NCI-H226 (cell line): Measurements from ENCODE around the gene KCNJ5.
"Not testable (repeated sequence)": the region's sequence is repeated elsewhere in the genome, so short reads cannot be mapped to it uniquely, and the experiment has no call there.

Experiments
- DNase-seq: peaks from one replicate; pipeline ENCODE4 v3.0.0-alpha.2; 2015

The KCNJ5 gene

GRCh38 chr11:128915149-128915521, 24.0 kb downstream of the KCNJ5 start:
- DNase-seq = no peak

- no peak for DNase-seq
Observed at GRCh38 chr11:128916037-128916572, 24.9 kb downstream of the KCNJ5 start.

GRCh38 chr11:128916681-128917080, 25.5 kb downstream of the KCNJ5 start:
- DNase-seq = no peak

GRCh38 chr11:128917144-128917724, 26.1 kb downstream of the KCNJ5 start:
- DNase-seq = no peak

GRCh38 chr11:128919216-128919615, 28.1 kb downstream of the KCNJ5 start:
- DNase-seq = no peak

- DNase-seq = not testable (repeated sequence)
Observed at GRCh38 chr11:128919635-128920034, 28.5 kb downstream of the KCNJ5 start.

- DNase-seq = no peak
Observed at GRCh38 chr11:128920666-128921065, 29.5 kb downstream of the KCNJ5 start.

- DNase-seq = no peak
Observed at GRCh38 chr11:128921793-128922192, 30.6 kb downstream of the KCNJ5 start.

GRCh38 chr11:128924104-128924503, 32.9 kb downstream of the KCNJ5 start:
- no peak for DNase-seq

GRCh38 chr11:128924510-128925249, 33.5 kb downstream of the KCNJ5 start:
- DNase-seq = no peak

- no peak for DNase-seq
Observed at GRCh38 chr11:128925250-128925600, 34.1 kb downstream of the KCNJ5 start.

- no peak for DNase-seq
Observed at GRCh38 chr11:128926000-128926399, 34.8 kb downstream of the KCNJ5 start.

GRCh38 chr11:128926437-128927107, 35.4 kb downstream of the KCNJ5 start:
- no peak for DNase-seq

GRCh38 chr11:128927108-128927461, 35.9 kb downstream of the KCNJ5 start:
- DNase-seq = no peak

- no peak for DNase-seq
Observed at GRCh38 chr11:128927683-128928336, 36.7 kb downstream of the KCNJ5 start.

GRCh38 chr11:128928400-128928799, 37.2 kb downstream of the KCNJ5 start:
- no peak for DNase-seq

GRCh38 chr11:128929468-128929867, 38.3 kb downstream of the KCNJ5 start:
- no peak for DNase-seq

- no peak for DNase-seq
Observed at GRCh38 chr11:128929991-128930390, 38.8 kb downstream of the KCNJ5 start.

- DNase-seq = no peak
Observed at GRCh38 chr11:128931066-128931465, 39.9 kb downstream of the KCNJ5 start.

- DNase-seq = no peak
Observed at GRCh38 chr11:128931668-128932067, 40.5 kb downstream of the KCNJ5 start.

- no peak for DNase-seq
Observed at GRCh38 chr11:128933481-128934178, 42.5 kb downstream of the KCNJ5 start.

GRCh38 chr11:128934351-128934750, 43.2 kb downstream of the KCNJ5 start:
- no peak for DNase-seq

- no peak for DNase-seq
Observed at GRCh38 chr11:128934926-128935325, 43.8 kb downstream of the KCNJ5 start.
